Sigmoid colon (tissue), 7 donors: ENCODE measurements around the gene SCOC. TPM values are rescaled to one million over a fixed set of nuclear protein-coding genes. Genes with fewer than 3 reads are reported as not detected.

Experiments used
- DNase-seq: peaks from one replicate; pipeline ENCODE4 v3.0.0-alpha.2; 2019
- H3K27ac ChIP-seq, 4 donors: fragments of 200-600 bp; sonication (generic); one replicate each; pipeline ENCODE4 v1.5.1; 2016 to 2019; ENCODE audit warnings: mild to moderate bottlenecking in 1 of 4
- H3K27me3 ChIP-seq, 3 donors: fragments of 200-600 bp; sonication (generic); one replicate each; pipeline ENCODE4 v1.5.1; 2019; ENCODE audit warnings: mild to moderate bottlenecking in 1 of 3
- H3K36me3 ChIP-seq, 4 donors: fragments of 200-600 bp; sonication (generic); one replicate each; pipeline ENCODE4 v1.5.1; 2016 to 2019
- H3K4me1 ChIP-seq, 4 donors: fragments of 200-600 bp; sonication (generic); one replicate each; pipeline ENCODE4 v1.5.1; 2017 to 2019
- H3K4me3 ChIP-seq, 4 donors: fragments of 200-600 bp; sonication (generic); one replicate each; pipeline ENCODE4 v1.5.1; 2017 to 2019; ENCODE audit warnings: mild to moderate bottlenecking in 2 of 4, moderate library complexity in 1 of 4
- H3K9me3 ChIP-seq, 4 donors: fragments of 200-600 bp in 3 of 4; sonication (generic) in 3 of 4; one replicate each; pipeline versions ENCODE4 v1.5.1 to v1.6.1; 2013 to 2019
- CTCF ChIP-seq, 4 experiments: fragments of 450-650 bp in 3 of 4; fragments of 200-600 bp in 1 of 4; IDR thresholded peaks; one replicate each; pipeline ENCODE4 v1.5.1; 2016 to 2019; ENCODE audit warnings: antibody characterized with exemption in 4 of 4, mild to moderate bottlenecking in 3 of 4, moderate library complexity in 2 of 4
- EP300 ChIP-seq, 4 donors: sonication (generic); formaldehyde crosslinking; IDR thresholded peaks; one replicate each; pipeline ENCODE4 v1.6.1; 2017; ENCODE audit warnings: antibody characterized with exemption in 4 of 4
- POLR2A ChIP-seq, 2 donors: fragments of 450-650 bp; IDR thresholded peaks; one replicate each; pipeline ENCODE4 v1.6.1; 2016; ENCODE audit warnings: antibody characterized with exemption in 2 of 2, mild to moderate bottlenecking in 2 of 2, moderate library complexity in 2 of 2
- POLR2AphosphoS5 ChIP-seq, 4 donors: sonication (generic); formaldehyde crosslinking; IDR thresholded peaks; one replicate each; pipeline ENCODE4 v1.6.1; 2017; ENCODE audit warnings: antibody characterized with exemption in 4 of 4
- WGBS, 2 donors: extraction: QIAGEN DNeasy Blood & Tissue Kit; methylation state at CpG; one replicate each; pipeline ENCODE4 v1.1.7; 2013; 5-methylcytosine and 5-hydroxymethylcytosine counted together
- intact Hi-C: fragments of 100-400 bp; cut with DNase I; formaldehyde crosslinking; loops from one replicate; pipeline ENCODE4 v1.15.1; 2023
- polyA plus RNA-seq, 3 donors: library from polyadenylated mRNA; stranded (reverse); fragments of 200-250 nt; gene quantifications; one replicate each; pipeline ENCODE4 v1.2.3, GENCODE V29; 2013
- total RNA-seq, 4 donors: library from RNA; depleted of rRNA; stranded (reverse); fragments of >200 nt; gene quantifications; one replicate each; pipeline ENCODE4 v1.1.0, GENCODE V29; 2016
- donor health status: healthy with polysubstance abuse.
- donor health status: Bipolar disorder and iron deficiency.
- donor health status: healthy.

The SCOC gene
- total and polyA plus RNA-seq, 7 donors = 51.8 to 159 (median 73.5) TPM

GRCh38 chr4:140331876-140332275 lies 41.6 kb upstream of the SCOC start:
- Histone ChIP-seq H3K27ac (no peak overlapping the region), H3K9me3 (no peaks in the 10 kb centered on the region), H3K27me3 (no peaks in the 10 kb centered on the region), H3K4me3 (no peak overlapping the region), H3K4me1 (no peaks in the 10 kb centered on the region), H3K36me3 (no peaks in the 10 kb centered on the region)
- intact Hi-C loops = no loop called here
- 91 to 93% methylated on average over 5 of the region's 5 CpGs for WGBS, 2 donors
- DNase-seq = no peak
- no peak for TF ChIP-seq POLR2A (IDR thresholded peaks at IDR 0.05)
- TF ChIP-seq CTCF (IDR thresholded peaks at IDR 0.05) = no peak
- TF ChIP-seq EP300 (IDR thresholded peaks at IDR 0.05) = no peak
- no peak for TF ChIP-seq POLR2AphosphoS5 (IDR thresholded peaks at IDR 0.05)

- TF ChIP-seq POLR2AphosphoS5 (IDR thresholded peaks at IDR 0.05) (no peak), CTCF (IDR thresholded peaks at IDR 0.05) (no peak), POLR2A (IDR thresholded peaks at IDR 0.05) (no peak), EP300 (IDR thresholded peaks at IDR 0.05) (no peak)
- WGBS, 2 donors = 90 to 93% methylated on average over 2 of the region's 2 CpGs
- intact Hi-C loops = no loop called here
Observed at GRCh38 chr4:140332734-140333133, 40.7 kb upstream of the SCOC start.

GRCh38 chr4:140333523-140333922 lies 39.9 kb upstream of the SCOC start:
- DNase-seq = no peak
- no peak for TF ChIP-seq CTCF (IDR thresholded peaks at IDR 0.05)
- no peak for TF ChIP-seq EP300 (IDR thresholded peaks at IDR 0.05)
- intact Hi-C loops = no loop called here
- H3K9me3 ChIP-seq = no peaks in the 10 kb centered on the region
- no peaks in the 10 kb centered on the region for H3K27me3 ChIP-seq
- no peaks in the 10 kb centered on the region for H3K36me3 ChIP-seq
- no peaks in the 10 kb centered on the region for H3K4me1 ChIP-seq
- H3K27ac ChIP-seq = no peak overlapping the region
- no peak overlapping the region for H3K4me3 ChIP-seq

More at GRCh38 chr4:140332734-140333133, 40.7 kb upstream of the SCOC start:
- no peak overlapping the region for H3K4me3 ChIP-seq
- H3K36me3 ChIP-seq = no peaks in the 10 kb centered on the region
- no peak for DNase-seq
- no peaks in the 10 kb centered on the region for H3K4me1 ChIP-seq
- no peaks in the 10 kb centered on the region for H3K9me3 ChIP-seq
- H3K27ac ChIP-seq = no peak overlapping the region
- no peaks in the 10 kb centered on the region for H3K27me3 ChIP-seq

GRCh38 chr4:140335076-140335475 lies 38.4 kb upstream of the SCOC start:
- H3K4me3 ChIP-seq = no peak overlapping the region
- intact Hi-C loops = no loop called here
- H3K36me3 ChIP-seq = no peaks in the 10 kb centered on the region
- no peaks in the 10 kb centered on the region for H3K9me3 ChIP-seq
- DNase-seq = no peak
- no peak overlapping the region for H3K27ac ChIP-seq
- no peaks in the 10 kb centered on the region for H3K4me1 ChIP-seq
- 91 to 92% methylated on average over 1 of the region's 1 CpG for WGBS, 2 donors
- H3K27me3 ChIP-seq = no peaks in the 10 kb centered on the region
- TF ChIP-seq CTCF (IDR thresholded peaks at IDR 0.05) (no peak), POLR2AphosphoS5 (IDR thresholded peaks at IDR 0.05) (no peak), POLR2A (IDR thresholded peaks at IDR 0.05) (no peak), EP300 (IDR thresholded peaks at IDR 0.05) (no peak)

- H3K27ac ChIP-seq = no peak overlapping the region
- no peaks in the 10 kb centered on the region for H3K4me1 ChIP-seq
- H3K4me3 ChIP-seq = no peak overlapping the region
- DNase-seq = no peak
- intact Hi-C loops = no loop called here
- H3K36me3 ChIP-seq = no peaks in the 10 kb centered on the region
- H3K9me3 ChIP-seq = no peaks in the 10 kb centered on the region
- TF ChIP-seq CTCF (IDR thresholded peaks at IDR 0.05) (no peak), POLR2AphosphoS5 (IDR thresholded peaks at IDR 0.05) (no peak), EP300 (IDR thresholded peaks at IDR 0.05) (no peak), POLR2A (IDR thresholded peaks at IDR 0.05) (no peak)
- no peaks in the 10 kb centered on the region for H3K27me3 ChIP-seq
Observed at GRCh38 chr4:140336730-140337129, 36.7 kb upstream of the SCOC start.
